Memory B cell (primary cell): ENCODE data around the gene IL9.

Experiments used
- ATAC-seq: fragments of 150-1000 bp; cut with Tn5 transposase; 2 replicates; pipeline ENCODE4 v1.10.0; 2021; ENCODE audit warnings: low read depth, mild to moderate bottlenecking, moderate library complexity
- DNase-seq, 2 donors: peaks; one replicate each; pipeline ENCODE4 v3.0.0; 2022; ENCODE audit warnings: low spot score in 2 of 2
- H3K27ac Mint-ChIP-seq: one replicate; pipeline ENCODE4 v1.8.0; 2022; ENCODE audit warnings: mild to moderate bottlenecking, moderate library complexity, mixed read lengths
- H3K27me3 Mint-ChIP-seq: one replicate; pipeline ENCODE4 v1.8.0; 2022; ENCODE audit warnings: mixed read lengths
- H3K36me3 Mint-ChIP-seq: one replicate; pipeline ENCODE4 v1.8.0; 2022; ENCODE audit warnings: mild to moderate bottlenecking, mixed read lengths
- H3K4me1 Mint-ChIP-seq: one replicate; pipeline ENCODE4 v1.8.0; 2022; ENCODE audit warnings: mixed read lengths
- H3K4me3 Mint-ChIP-seq: one replicate; pipeline ENCODE4 v1.8.0; 2022; ENCODE audit warnings: mild to moderate bottlenecking, moderate library complexity, mixed read lengths
- H3K9me3 Mint-ChIP-seq: one replicate; pipeline ENCODE4 v1.8.0; 2022; ENCODE audit warnings: mixed read lengths

IL9 gene

GRCh38 chr5:135851186-135851914 lies 44.3 kb downstream of the IL9 start:
- Mint-ChIP-seq H3K27ac (no peak overlapping the region), H3K4me3 (no peak overlapping the region), H3K9me3 (no peaks in the 10 kb centered on the region), H3K27me3 (peaks cover 6% of the 10 kb centered on the region), H3K4me1 (no peaks in the 10 kb centered on the region), H3K36me3 (no peaks in the 10 kb centered on the region)
- no peak for ATAC-seq
- no peak for DNase-seq

- ATAC-seq (no peak), DNase-seq (no peak)
- H3K4me1 Mint-ChIP-seq, result no peaks in the 10 kb centered on the region
- H3K9me3 Mint-ChIP-seq, result no peaks in the 10 kb centered on the region
- no peaks in the 10 kb centered on the region for H3K36me3 Mint-ChIP-seq
- H3K4me3 Mint-ChIP-seq, result no peak overlapping the region
- H3K27me3 Mint-ChIP-seq, result peaks cover 5% of the 10 kb centered on the region
- no peak overlapping the region for H3K27ac Mint-ChIP-seq
These were observed 45.0 kb downstream of the IL9 start for GRCh38 chr5:135850671-135851070.

GRCh38 chr5:135850231-135850630 lies 45.4 kb downstream of the IL9 start:
- Mint-ChIP-seq H3K4me3 (no peak overlapping the region), H3K4me1 (no peaks in the 10 kb centered on the region), H3K36me3 (no peaks in the 10 kb centered on the region), H3K27ac (no peak overlapping the region), H3K27me3 (peaks cover 5% of the 10 kb centered on the region), H3K9me3 (no peaks in the 10 kb centered on the region)
- ATAC-seq (no peak), DNase-seq (no peak)

- no peaks in the 10 kb centered on the region for H3K36me3 Mint-ChIP-seq
- no peak overlapping the region for H3K27ac Mint-ChIP-seq
- H3K9me3 Mint-ChIP-seq, result no peaks in the 10 kb centered on the region
- no peak overlapping the region for H3K4me3 Mint-ChIP-seq
- ATAC-seq (no peak), DNase-seq (no peak)
- peaks cover 1% of the 10 kb centered on the region for H3K27me3 Mint-ChIP-seq
- no peaks in the 10 kb centered on the region for H3K4me1 Mint-ChIP-seq
These were observed 47.7 kb downstream of the IL9 start for GRCh38 chr5:135847976-135848375.

GRCh38 chr5:135846311-135846710 lies 49.3 kb downstream of the IL9 start:
- DNase-seq (no peak), ATAC-seq (no peak)
- Mint-ChIP-seq H3K4me3 (no peak overlapping the region), H3K27ac (no peak overlapping the region), H3K36me3 (no peaks in the 10 kb centered on the region), H3K9me3 (peaks cover 2% of the 10 kb centered on the region), H3K4me1 (no peaks in the 10 kb centered on the region), H3K27me3 (peaks cover 5% of the 10 kb centered on the region)

- H3K9me3 Mint-ChIP-seq, result peaks cover 3% of the 10 kb centered on the region
- no peaks in the 10 kb centered on the region for H3K4me1 Mint-ChIP-seq
- no peak overlapping the region for H3K4me3 Mint-ChIP-seq
- no peak overlapping the region for H3K27ac Mint-ChIP-seq
- ATAC-seq (no peak), DNase-seq (no peak)
- H3K27me3 Mint-ChIP-seq, result peaks cover 5% of the 10 kb centered on the region
- H3K36me3 Mint-ChIP-seq, result no peaks in the 10 kb centered on the region
These were observed 51.9 kb downstream of the IL9 start for GRCh38 chr5:135843571-135844337.

- no peak for ATAC-seq
- peaks cover under 1% of the 10 kb centered on the region for H3K36me3 Mint-ChIP-seq
- no peak overlapping the region for H3K27ac Mint-ChIP-seq
- peaks cover 8% of the 10 kb centered on the region for H3K9me3 Mint-ChIP-seq
- no peak overlapping the region for H3K4me3 Mint-ChIP-seq
- peaks cover 5% of the 10 kb centered on the region for H3K27me3 Mint-ChIP-seq
- H3K4me1 Mint-ChIP-seq, result no peaks in the 10 kb centered on the region
- DNase-seq, result no peak
These were observed 52.9 kb downstream of the IL9 start for GRCh38 chr5:135842737-135843136.
